Transverse colon (tissue), 4 donors: ENCODE measurements around the gene MMP10. TPM values are rescaled to one million over a fixed set of nuclear protein-coding genes. Genes with fewer than 3 reads are reported as not detected.

Source experiments
- DNase-seq: peaks from one replicate; pipeline ENCODE4 v3.0.0-alpha.2; 2019
- H3K27ac ChIP-seq, 4 donors: fragments of 200-600 bp; sonication (generic); 2 replicates each; pipeline ENCODE4 v1.5.1; 2016 to 2018; ENCODE audit warnings: inconsistent platforms in 4 of 4
- H3K27me3 ChIP-seq: fragments of 200-600 bp; sonication (generic); 2 replicates; pipeline ENCODE4 v1.5.1; 2017; ENCODE audit warnings: inconsistent platforms
- H3K36me3 ChIP-seq, 4 donors: fragments of 200-600 bp; sonication (generic); 2 replicates each; pipeline ENCODE4 v1.5.1; 2017 to 2019; ENCODE audit warnings: inconsistent platforms in 4 of 4
- H3K4me1 ChIP-seq, 4 donors: fragments of 200-600 bp; sonication (generic); 2 replicates each; pipeline ENCODE4 v1.5.1; 2017 to 2020; ENCODE audit warnings: inconsistent platforms in 4 of 4
- H3K4me3 ChIP-seq, 4 donors: fragments of 200-600 bp; sonication (generic); 1 replicate in 1 of 4; 2 replicates in 3 of 4; pipeline versions ENCODE4 v1.5.1 to v1.6.1; 2017 to 2019; ENCODE audit warnings: inconsistent platforms in 4 of 4
- H3K9me3 ChIP-seq, 2 donors: fragments of 200-600 bp; sonication (generic); 2 replicates each; pipeline ENCODE4 v1.5.1; 2017 to 2019; ENCODE audit warnings: inconsistent platforms in 2 of 2
- EP300 ChIP-seq: sonication (generic); formaldehyde crosslinking; IDR thresholded peaks from one replicate; pipeline ENCODE4 v1.6.1; 2017; ENCODE audit warnings: antibody characterized with exemption, low read depth
- POLR2A ChIP-seq: fragments of 450-650 bp; IDR thresholded peaks from one replicate; pipeline ENCODE4 v1.6.1; 2016; ENCODE audit warnings: antibody characterized with exemption, mild to moderate bottlenecking, moderate library complexity
- POLR2AphosphoS5 ChIP-seq, 3 donors: sonication (generic); formaldehyde crosslinking; IDR thresholded peaks; one replicate each; pipeline ENCODE4 v1.6.1; 2016; ENCODE audit warnings: antibody characterized with exemption in 3 of 3
- WGBS, 2 donors: methylation state at CpG; one replicate each; pipeline ENCODE4 v1.1.5; 2018; ENCODE audit warnings: low coverage in 1 of 2; 5-methylcytosine and 5-hydroxymethylcytosine counted together
- in situ Hi-C, 4 donors: fragments of 200-750 bp; cut with MboI; loops; one replicate each; pipeline versions ENCODE4 v1.15.0 to v1.15.1; 2017; ENCODE audit warnings: low sequenced_read_pairs in 3 of 4, low pct_ligation_motif_present in 1 of 4, low pct_unique_long_range_greater_than_20kb in 1 of 4
- intact Hi-C: fragments of 100-400 bp; cut with DNase I; formaldehyde crosslinking; loops from one replicate; pipeline ENCODE4 v1.15.1; 2023; ENCODE audit warnings: low total_unique reads
- total RNA-seq, 4 donors: library from RNA; depleted of rRNA; stranded (reverse); fragments of >200 nt; gene quantifications; one replicate each; pipeline ENCODE4 v1.1.0, GENCODE V29; 2016
- TF ChIP-seq, protein P1 (sequence below), 5 experiments: fragments of 200-600 bp in 3 of 5; fragments of 450-650 bp in 2 of 5; sonication (generic) in 3 of 5; IDR thresholded peaks; 1 replicate in 2 of 5; 2 replicates in 3 of 5; pipeline ENCODE4 v1.5.1; 2016 to 2017; ENCODE audit warnings: antibody characterized with exemption in 5 of 5, inconsistent platforms in 3 of 5, mild to moderate bottlenecking in 2 of 5, moderate library complexity in 1 of 5

MMP10 gene
- total RNA-seq, result under 1 TPM in 1 of 4 donors, not detected in 3; 0.48 TPM

DNA sequence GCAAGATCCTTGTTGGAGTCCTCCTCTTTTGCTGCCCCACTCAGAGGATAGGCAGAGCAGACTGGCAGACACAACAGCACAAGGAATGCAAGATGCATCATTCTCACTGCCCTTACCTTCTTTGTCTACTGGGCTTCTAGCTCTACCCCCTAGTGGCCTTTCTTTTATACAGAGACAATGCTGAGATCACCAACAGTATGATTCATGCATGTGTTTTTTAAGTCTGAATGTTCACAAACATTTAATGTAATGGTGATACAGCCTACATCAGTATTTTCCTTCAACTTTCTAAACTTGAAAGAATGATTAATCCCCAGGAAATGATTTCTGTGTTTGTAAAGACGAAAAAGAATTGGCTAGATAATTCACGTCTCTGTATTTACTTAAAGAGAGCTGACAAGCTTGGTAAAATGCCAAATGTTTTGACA, at the start of gene MMP10:
Gene MMP10, minus strand, starts transcription at position 138 of the 428 bp plus-strand sequence. Its CDS starts 37 bp downstream, at position 101.
- no peak for DNase-seq
- no peaks in the 10 kb centered on the region for H3K4me1 ChIP-seq
- in situ Hi-C loops (no loop called here), intact Hi-C loops (no loop called here)
- H3K36me3 ChIP-seq, result no peaks in the 10 kb centered on the region
- H3K27me3 ChIP-seq, result no peaks in the 10 kb centered on the region
- TF ChIP-seq, protein P1, sequence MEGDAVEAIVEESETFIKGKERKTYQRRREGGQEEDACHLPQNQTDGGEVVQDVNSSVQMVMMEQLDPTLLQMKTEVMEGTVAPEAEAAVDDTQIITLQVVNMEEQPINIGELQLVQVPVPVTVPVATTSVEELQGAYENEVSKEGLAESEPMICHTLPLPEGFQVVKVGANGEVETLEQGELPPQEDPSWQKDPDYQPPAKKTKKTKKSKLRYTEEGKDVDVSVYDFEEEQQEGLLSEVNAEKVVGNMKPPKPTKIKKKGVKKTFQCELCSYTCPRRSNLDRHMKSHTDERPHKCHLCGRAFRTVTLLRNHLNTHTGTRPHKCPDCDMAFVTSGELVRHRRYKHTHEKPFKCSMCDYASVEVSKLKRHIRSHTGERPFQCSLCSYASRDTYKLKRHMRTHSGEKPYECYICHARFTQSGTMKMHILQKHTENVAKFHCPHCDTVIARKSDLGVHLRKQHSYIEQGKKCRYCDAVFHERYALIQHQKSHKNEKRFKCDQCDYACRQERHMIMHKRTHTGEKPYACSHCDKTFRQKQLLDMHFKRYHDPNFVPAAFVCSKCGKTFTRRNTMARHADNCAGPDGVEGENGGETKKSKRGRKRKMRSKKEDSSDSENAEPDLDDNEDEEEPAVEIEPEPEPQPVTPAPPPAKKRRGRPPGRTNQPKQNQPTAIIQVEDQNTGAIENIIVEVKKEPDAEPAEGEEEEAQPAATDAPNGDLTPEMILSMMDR (IDR thresholded peaks at IDR 0.05), result peak in 3 of 5 experiments; percentile 16 to 28 (median 21)
- TF ChIP-seq POLR2A, result no peak
- no peak within 1 kb of the TSS for H3K4me3 ChIP-seq
- 10 to 18% methylated on average over 2 of the region's 2 CpGs for WGBS, 2 donors
- H3K9me3 ChIP-seq, result no peaks in the 10 kb centered on the region
- no peak within 1 kb of the TSS for H3K27ac ChIP-seq

DNA sequence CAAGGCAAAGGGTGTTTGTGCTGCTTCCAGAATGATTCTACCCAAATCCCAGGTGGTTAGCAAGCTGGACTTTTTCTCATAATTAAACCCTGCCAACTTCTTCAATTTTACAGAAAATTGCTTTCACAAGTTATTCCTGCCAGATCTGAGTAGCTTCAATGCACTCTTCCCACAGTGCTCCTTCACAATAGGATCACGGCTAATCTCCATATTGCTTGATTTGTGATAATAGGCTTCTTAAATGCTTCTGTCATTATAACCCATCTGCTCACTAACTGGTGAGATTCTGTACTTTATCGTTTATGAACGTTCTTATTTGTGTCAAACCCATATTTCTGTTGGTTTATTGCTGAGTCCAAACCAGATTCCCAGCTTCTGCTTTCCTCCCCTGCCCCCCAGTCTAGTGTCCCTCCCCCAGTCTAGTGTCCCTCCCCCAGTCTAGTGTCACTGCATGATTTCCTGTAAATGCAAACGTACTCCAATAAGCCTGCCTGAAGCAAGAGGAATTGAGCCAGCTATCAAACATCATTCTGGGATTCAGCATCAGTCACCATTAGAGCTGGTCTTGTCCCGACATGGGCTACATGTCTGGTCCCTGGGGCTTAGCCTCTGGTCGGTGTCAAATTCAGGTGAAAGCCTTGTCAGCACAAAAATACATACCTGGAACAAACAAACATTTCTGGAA, 49.0 kb upstream of the MMP10 start:
- no peak for DNase-seq
- WGBS, 2 donors, result 53 to 63% methylated on average over 4 to 6 of the region's 6 CpGs
- Histone ChIP-seq H3K27ac (no peak overlapping the region), H3K9me3 (no peaks in the 10 kb centered on the region), H3K36me3 (no peaks in the 10 kb centered on the region), H3K4me1 (no peaks in the 10 kb centered on the region), H3K4me3 (no peak overlapping the region), H3K27me3 (peaks cover 5% of the 10 kb centered on the region)
- intact Hi-C loops, result no loop called here
- no peak for TF ChIP-seq POLR2A
- TF ChIP-seq EP300, result no peak
- TF ChIP-seq, protein P1 (IDR thresholded peaks at IDR 0.05), result no peak
- TF ChIP-seq POLR2AphosphoS5 (IDR thresholded peaks at IDR 0.05), result no peak
- in situ Hi-C loops, result no loop called here

DNA sequence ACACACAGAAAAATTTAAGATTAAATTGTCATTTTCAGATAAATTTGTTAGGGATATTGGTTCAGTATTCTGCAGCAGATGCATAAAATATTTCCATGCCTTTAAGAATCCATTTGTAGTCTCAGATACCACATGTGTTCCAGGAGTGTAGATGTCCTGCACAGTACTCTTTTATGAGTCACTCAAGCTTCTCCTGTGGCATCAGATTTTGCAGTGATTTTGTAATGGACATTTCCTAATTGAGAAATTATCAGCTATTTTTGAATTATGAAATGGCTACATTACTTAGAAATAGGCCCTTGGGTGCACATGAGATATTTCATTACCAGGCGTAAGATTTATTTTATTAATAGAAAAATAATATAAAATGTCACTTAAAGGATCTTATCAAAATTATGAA, 44.1 kb upstream of the MMP10 start:
- no peaks in the 10 kb centered on the region for H3K36me3 ChIP-seq
- H3K27ac ChIP-seq, result no peak overlapping the region
- no peaks in the 10 kb centered on the region for H3K4me1 ChIP-seq
- no peaks in the 10 kb centered on the region for H3K9me3 ChIP-seq
- DNase-seq, result no peak
- in situ Hi-C loops (no loop called here), intact Hi-C loops (no loop called here)
- no peak for TF ChIP-seq POLR2AphosphoS5 (IDR thresholded peaks at IDR 0.05)
- no peak for TF ChIP-seq POLR2A
- no peak for TF ChIP-seq EP300
- TF ChIP-seq, protein P1 (IDR thresholded peaks at IDR 0.05), result no peak
- H3K27me3 ChIP-seq, result no peaks in the 10 kb centered on the region
- H3K4me3 ChIP-seq, result no peak overlapping the region
- WGBS, 2 donors, result 87 to 100% methylated on average over 1 of the region's 1 CpG

DNA sequence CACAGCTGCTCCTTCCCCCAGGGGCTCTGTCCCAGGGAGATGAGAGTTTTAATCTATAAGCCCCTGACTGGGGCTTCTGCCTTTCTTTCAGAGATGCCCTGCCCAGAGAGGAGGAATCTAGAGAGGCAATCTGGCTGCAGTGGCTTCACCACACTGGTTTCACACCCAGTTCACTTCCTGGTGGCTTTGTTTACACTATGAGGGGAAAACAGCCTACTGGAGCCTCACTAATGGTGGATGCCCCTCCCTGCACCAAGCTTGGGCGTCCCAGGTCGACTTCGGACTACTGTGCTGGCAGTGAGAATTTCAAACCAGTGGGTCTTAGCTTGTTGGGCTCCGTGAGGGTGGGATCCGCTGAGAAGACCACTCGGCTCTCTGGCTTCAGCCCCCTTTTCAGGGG, 39.1 kb upstream of the MMP10 start:
- Histone ChIP-seq H3K27ac (no peak overlapping the region), H3K36me3 (no peaks in the 10 kb centered on the region), H3K9me3 (no peaks in the 10 kb centered on the region), H3K4me1 (no peaks in the 10 kb centered on the region), H3K27me3 (no peaks in the 10 kb centered on the region), H3K4me3 (no peak overlapping the region)
- intact Hi-C loops, result no loop called here
- in situ Hi-C loops, result no loop called here
- WGBS, 2 donors, result 75% methylated on average over 6 of the region's 6 CpGs; no CpG with 5 or more reads in 1 of the 2 donors
- DNase-seq, result no peak
- TF ChIP-seq POLR2AphosphoS5 (IDR thresholded peaks at IDR 0.05) (no peak), EP300 (no peak), POLR2A (no peak)
- TF ChIP-seq, protein P1 (IDR thresholded peaks at IDR 0.05), result no peak
